ENCODE data around the gene MGAM2.

MGAM2 gene

DNA sequence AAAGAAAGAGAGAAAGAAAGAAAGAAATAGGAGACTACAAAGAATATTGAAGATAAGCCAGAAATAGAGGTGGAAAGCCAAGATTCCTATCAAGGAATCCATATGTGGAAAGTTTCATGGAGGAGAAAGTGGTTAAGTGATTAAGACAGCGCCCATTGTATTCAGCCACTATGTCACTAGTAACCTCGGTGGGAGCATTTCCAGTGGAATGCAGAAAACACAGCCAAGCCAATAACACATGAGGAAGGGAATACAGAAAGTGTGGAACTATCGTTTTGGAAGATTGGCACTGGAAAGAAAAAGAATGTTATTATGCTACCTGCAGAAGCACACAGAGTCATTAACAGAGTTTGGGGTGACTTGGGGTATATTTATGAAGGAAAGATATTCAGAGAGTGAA lies 2.7 kb downstream of the MGAM2 start:
- H3K4me3 ChIP-seq (ENCODE audit: low read length), result no peak overlapping the region
- TF ChIP-seq, protein P1, sequence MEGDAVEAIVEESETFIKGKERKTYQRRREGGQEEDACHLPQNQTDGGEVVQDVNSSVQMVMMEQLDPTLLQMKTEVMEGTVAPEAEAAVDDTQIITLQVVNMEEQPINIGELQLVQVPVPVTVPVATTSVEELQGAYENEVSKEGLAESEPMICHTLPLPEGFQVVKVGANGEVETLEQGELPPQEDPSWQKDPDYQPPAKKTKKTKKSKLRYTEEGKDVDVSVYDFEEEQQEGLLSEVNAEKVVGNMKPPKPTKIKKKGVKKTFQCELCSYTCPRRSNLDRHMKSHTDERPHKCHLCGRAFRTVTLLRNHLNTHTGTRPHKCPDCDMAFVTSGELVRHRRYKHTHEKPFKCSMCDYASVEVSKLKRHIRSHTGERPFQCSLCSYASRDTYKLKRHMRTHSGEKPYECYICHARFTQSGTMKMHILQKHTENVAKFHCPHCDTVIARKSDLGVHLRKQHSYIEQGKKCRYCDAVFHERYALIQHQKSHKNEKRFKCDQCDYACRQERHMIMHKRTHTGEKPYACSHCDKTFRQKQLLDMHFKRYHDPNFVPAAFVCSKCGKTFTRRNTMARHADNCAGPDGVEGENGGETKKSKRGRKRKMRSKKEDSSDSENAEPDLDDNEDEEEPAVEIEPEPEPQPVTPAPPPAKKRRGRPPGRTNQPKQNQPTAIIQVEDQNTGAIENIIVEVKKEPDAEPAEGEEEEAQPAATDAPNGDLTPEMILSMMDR (conservative IDR thresholded peaks at IDR 0.05; ENCODE audit: low read depth, low read length), result no peak
- no peak for DNase-seq (ENCODE audit: low read depth)

DNA sequence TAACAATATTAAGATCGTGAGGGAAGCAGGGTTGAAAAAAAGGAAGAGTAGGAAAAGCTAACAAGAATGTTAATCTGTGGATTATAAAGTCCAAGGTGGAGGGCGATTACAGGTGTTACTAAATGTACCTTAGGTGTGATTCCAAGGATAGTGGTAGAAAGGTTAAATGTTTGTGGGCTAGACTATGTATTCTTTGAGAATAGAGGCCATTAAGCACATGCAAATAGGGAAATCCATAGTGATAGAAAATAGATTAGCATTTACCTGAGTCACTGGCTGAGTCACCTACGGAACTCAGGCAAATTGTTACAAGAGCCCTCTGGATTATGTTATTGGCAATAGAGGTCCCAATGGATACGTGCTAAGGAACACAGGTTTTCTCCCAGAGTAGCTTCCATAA lies 9.0 kb downstream of the MGAM2 start:
- TF ChIP-seq, protein P1 (conservative IDR thresholded peaks at IDR 0.05; ENCODE audit: low read depth, low read length), result no peak
- DNase-seq (ENCODE audit: low read depth), result no peak
- H3K4me3 ChIP-seq (ENCODE audit: low read length), result no peak overlapping the region

DNA sequence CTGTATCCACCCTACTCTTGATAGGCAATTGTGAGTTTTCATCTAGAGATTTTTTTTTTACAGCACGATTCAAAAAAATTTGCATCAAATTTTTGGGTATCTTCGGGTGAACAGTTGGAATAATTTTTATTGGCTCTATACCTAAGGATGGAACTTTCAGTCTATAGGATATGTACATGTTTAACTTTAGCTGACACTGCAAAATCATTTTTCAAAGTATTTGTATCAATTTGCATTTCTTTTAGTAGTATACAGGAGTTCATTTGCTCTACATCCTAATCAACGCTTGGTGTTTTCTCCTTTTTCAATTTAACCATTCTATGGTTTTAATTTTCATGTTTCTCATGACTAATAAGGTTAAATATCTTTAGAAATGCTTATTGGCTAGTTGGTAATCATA lies 11.7 kb downstream of the MGAM2 start:
- TF ChIP-seq, protein P1 (conservative IDR thresholded peaks at IDR 0.05; ENCODE audit: low read depth, low read length), result no peak
- no peak for DNase-seq (ENCODE audit: low read depth)
- no peak overlapping the region for H3K4me3 ChIP-seq (ENCODE audit: low read length)

DNA sequence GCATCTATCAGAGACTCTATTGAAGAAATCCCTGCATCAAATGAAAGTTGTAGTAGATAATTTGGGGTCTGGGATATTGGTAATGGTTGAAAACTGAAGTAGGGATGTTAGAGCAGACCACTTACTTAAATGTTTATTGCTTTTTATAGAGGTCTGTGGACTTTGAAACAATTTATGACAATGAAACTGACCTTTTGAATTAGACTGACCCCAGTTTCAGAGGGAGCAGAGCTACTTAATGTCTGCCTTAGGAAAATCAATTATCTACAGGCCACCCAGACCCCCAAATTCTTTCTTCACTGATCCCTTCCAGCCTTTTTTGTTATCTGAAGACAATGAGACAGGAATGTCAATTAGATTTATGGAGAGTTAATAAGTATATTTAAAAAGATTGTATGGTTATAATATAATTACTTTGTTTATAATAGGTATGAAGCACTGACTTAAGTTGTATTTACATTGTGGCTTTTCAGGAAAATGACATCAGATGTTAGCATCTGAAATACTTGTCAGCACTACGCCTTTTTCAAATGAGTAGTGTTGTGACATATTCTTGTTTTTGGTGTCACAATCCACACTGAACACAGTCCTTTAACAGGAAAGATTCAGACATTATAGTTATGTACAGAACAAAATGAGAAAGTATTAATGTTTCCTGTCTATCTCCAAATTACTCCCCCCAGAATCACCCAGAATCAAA lies 13.9 kb downstream of the MGAM2 start:
- TF ChIP-seq, protein P1 (conservative IDR thresholded peaks at IDR 0.05; ENCODE audit: low read depth, low read length), result no peak
- no peak overlapping the region for H3K4me3 ChIP-seq (ENCODE audit: low read length)

DNA sequence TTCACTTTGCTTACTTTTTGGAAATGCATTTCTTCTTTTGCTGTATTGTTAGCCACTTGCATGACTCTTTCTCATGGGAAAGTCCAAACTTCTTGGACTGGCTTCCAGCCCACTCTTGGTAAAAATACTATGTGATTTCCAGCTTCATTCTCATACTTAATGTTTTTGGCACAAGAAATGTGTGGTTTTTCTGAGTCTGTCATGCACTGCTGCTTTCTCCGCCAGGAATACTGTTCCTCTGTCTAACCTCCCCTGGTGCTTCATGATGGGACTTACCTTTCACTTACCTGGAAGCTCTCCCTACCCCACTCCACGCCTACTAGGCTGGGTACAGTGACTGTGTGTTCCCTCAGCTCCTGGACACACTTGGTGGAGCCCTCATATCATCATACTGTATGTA lies 18.7 kb downstream of the MGAM2 start:
- no peak for DNase-seq (ENCODE audit: low read depth)
- H3K4me3 ChIP-seq (ENCODE audit: low read length), result no peak overlapping the region
- TF ChIP-seq, protein P1 (conservative IDR thresholded peaks at IDR 0.05; ENCODE audit: low read depth, low read length), result no peak

More for the DNA sequence above, 13.9 kb downstream of the MGAM2 start:
- no peak for DNase-seq (ENCODE audit: low read depth)

DNA sequence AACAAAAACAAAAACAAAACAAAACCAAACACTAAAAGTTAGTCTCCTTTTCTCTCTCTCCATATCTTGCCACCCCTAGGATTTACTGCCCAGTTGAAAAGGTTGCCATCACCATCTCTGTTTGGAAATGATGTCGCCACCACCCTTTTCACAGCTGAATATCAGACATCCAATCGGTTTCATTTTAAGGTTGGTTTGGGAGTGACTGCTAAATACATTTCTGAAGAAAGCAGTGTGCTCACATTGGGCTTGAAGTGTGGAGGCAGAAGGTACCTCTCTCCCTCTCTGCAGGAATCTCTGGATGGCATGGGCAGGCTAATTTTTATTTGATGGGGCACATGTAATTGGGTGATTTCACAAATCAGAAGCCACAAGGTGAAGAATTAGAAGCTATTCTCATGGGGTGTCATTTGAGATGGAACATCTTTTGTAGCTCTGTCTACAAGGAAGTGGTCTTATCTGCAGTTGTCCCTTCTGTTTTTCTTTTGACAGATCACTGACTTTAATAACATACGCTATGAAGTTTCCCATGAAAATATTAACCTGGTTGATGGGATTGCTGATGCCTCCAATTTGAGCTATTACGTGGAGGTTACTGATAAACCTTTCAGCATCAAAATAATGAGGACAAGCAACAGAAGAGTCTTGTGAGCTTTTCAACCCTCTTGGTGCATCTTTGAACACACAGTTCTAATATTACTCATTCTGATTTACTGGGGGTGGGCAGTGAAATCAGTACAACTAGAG lies 20.1 kb downstream of the MGAM2 start:
- DNase-seq (ENCODE audit: low read depth), result no peak
- no peak overlapping the region for H3K4me3 ChIP-seq (ENCODE audit: low read length)
- TF ChIP-seq, protein P1 (conservative IDR thresholded peaks at IDR 0.05; ENCODE audit: low read depth, low read length), result no peak

DNA sequence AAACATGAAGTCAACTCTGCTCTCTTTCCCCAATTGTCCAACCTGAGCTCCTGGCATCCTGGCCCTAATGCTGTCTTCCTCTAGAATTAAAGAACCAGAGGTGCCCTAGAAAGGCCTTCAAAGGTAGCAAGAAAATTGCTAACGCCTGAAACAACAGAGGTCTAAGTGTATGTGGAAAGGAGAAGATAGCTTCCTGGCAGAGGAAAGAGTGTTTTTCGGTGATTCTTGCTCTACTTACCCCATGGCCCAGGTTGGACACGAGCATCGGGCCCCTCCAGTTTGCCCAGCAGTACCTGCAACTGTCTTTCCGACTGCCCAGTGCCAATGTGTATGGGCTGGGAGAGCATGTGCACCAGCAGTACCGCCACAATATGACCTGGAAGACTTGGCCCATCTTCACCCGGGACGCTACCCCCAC lies 22.2 kb downstream of the MGAM2 start:
- H3K4me3 ChIP-seq (ENCODE audit: low read length), result no peak overlapping the region
- TF ChIP-seq, protein P1 (conservative IDR thresholded peaks at IDR 0.05; ENCODE audit: low read depth, low read length), result no peak
- no peak for DNase-seq (ENCODE audit: low read depth)

Data from retinal pigment epithelial cell (primary cell).